ENCODE measurements around the gene PTPRR. TPM values are rescaled to one million over a fixed set of nuclear protein-coding genes. Genes with fewer than 3 reads are reported as not detected.

The PTPRR gene
- total RNA-seq, 2 experiments from 2014 or later, result not detected

DNA sequence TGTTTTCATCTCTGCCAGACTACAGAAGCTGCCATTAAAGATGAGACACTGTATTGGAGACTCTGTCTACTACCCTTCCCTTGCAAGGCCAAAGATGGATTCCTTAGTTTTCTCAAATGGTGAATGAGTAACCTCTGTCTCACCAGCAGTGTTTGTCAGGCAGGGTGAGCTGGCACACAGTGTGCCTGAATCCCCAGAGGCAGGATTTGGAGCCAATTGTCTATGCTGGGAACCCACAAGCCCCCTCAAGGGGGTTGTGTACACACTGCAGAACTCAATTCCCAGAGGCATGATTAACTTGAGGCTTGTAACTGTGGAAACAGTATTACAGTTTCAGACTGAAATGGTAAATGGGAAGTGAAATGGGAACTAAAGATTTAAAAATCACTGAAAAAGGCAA, 146.5 kb downstream of the PTPRR start:
- Histone ChIP-seq H3K27me3 (ENCODE audit: control insufficient read depth in 1 of 2, insufficient read depth in 2 of 2, low read length in 2 of 2) (no peaks in the 10 kb centered on the region), H3K4me1 (ENCODE audit: insufficient read depth, low read length) (no peaks in the 10 kb centered on the region), H3K36me3 (ENCODE audit: insufficient read depth, low read length) (no peaks in the 10 kb centered on the region), H3K4me3 (ENCODE audit: low read length) (no peak overlapping the region), H3K9me3 (ENCODE audit: control insufficient read depth in 1 of 2, insufficient read depth in 1 of 2, low read length in 2 of 2) (no peaks in the 10 kb centered on the region), H3K27ac (ENCODE audit: low read depth in 1 of 2, low read length in 2 of 2) (no peak overlapping the region)
- Mint-ChIP-seq H3K27ac (no peak overlapping the region), H3K4me1 (ENCODE audit: low read depth) (no peaks in the 10 kb centered on the region), H3K9me3 (no peaks in the 10 kb centered on the region), H3K36me3 (ENCODE audit: low read depth) (no peaks in the 10 kb centered on the region), H3K27me3 (no peaks in the 10 kb centered on the region), H3K4me3 (no peak overlapping the region)
- no peak for ATAC-seq (ENCODE audit: poor library complexity)
- ChIA-PET POLR2A (no interaction called here), CTCF (no interaction called here)
- intact Hi-C loops (cut with DNase I, micrococcal nuclease), result no loop called here
- TF ChIP-seq, protein P1, sequence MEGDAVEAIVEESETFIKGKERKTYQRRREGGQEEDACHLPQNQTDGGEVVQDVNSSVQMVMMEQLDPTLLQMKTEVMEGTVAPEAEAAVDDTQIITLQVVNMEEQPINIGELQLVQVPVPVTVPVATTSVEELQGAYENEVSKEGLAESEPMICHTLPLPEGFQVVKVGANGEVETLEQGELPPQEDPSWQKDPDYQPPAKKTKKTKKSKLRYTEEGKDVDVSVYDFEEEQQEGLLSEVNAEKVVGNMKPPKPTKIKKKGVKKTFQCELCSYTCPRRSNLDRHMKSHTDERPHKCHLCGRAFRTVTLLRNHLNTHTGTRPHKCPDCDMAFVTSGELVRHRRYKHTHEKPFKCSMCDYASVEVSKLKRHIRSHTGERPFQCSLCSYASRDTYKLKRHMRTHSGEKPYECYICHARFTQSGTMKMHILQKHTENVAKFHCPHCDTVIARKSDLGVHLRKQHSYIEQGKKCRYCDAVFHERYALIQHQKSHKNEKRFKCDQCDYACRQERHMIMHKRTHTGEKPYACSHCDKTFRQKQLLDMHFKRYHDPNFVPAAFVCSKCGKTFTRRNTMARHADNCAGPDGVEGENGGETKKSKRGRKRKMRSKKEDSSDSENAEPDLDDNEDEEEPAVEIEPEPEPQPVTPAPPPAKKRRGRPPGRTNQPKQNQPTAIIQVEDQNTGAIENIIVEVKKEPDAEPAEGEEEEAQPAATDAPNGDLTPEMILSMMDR (IDR thresholded peaks at IDR 0.05), result no peak
- no peak for DNase-seq

DNA sequence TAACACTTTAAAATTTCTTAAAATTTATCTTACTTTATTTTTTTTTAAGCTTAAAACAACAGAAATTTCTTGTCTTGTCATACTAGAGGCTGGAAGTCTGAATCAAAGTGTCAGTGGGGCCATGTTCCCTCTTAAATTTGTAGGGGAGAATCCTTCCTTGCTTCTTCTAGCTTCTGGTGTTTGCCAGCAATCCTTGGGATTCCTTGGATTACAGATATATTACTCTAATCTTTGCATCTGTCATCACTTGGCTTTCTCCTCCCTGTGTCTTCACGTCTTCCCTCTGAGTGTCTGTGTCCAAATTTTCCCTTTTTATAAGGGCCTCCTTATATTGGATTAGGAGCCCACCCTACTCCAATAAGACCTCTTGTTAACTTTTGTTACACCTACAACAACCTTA, 147.7 kb downstream of the PTPRR start:
- Mint-ChIP-seq H3K36me3 (ENCODE audit: low read depth) (no peaks in the 10 kb centered on the region), H3K4me1 (ENCODE audit: low read depth) (no peaks in the 10 kb centered on the region), H3K4me3 (no peak overlapping the region), H3K27ac (no peak overlapping the region), H3K9me3 (no peaks in the 10 kb centered on the region), H3K27me3 (no peaks in the 10 kb centered on the region)
- no peaks in the 10 kb centered on the region for H3K9me3 ChIP-seq (ENCODE audit: control insufficient read depth in 1 of 2, insufficient read depth in 1 of 2, low read length in 2 of 2)
- ChIA-PET CTCF (no interaction called here), POLR2A (no interaction called here)
- no peaks in the 10 kb centered on the region for H3K4me1 ChIP-seq (ENCODE audit: insufficient read depth, low read length)
- DNase-seq (no peak), ATAC-seq (ENCODE audit: poor library complexity) (no peak)
- no peak overlapping the region for H3K27ac ChIP-seq (ENCODE audit: low read depth in 1 of 2, low read length in 2 of 2)
- no peaks in the 10 kb centered on the region for H3K36me3 ChIP-seq (ENCODE audit: insufficient read depth, low read length)
- no peaks in the 10 kb centered on the region for H3K27me3 ChIP-seq (ENCODE audit: control insufficient read depth in 1 of 2, insufficient read depth in 2 of 2, low read length in 2 of 2)
- intact Hi-C loops (cut with DNase I, micrococcal nuclease), result no loop called here
- TF ChIP-seq, protein P1 (IDR thresholded peaks at IDR 0.05), result no peak
- H3K4me3 ChIP-seq (ENCODE audit: low read length), result no peak overlapping the region

DNA sequence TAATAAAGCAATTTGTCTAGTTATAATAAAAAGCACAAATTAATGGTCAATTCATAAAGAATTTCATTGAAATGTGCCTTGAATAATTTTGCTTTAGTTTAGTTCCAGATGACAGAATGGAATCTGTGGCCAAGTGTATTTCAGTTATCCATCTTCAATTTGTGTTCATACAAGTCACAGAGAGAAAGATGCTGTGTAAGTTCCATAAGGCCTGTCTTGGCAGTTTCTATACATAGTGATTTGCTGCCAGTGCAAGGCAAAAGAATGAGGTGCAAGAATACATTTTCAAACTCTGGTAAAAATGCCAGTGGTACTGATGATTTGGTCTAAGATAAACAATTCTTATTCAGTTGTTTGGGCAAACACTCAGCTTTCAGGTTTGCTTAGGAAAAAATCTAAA, 149.0 kb downstream of the PTPRR start:
- Mint-ChIP-seq H3K4me1 (ENCODE audit: low read depth) (no peaks in the 10 kb centered on the region), H3K9me3 (no peaks in the 10 kb centered on the region), H3K27ac (no peak overlapping the region), H3K36me3 (ENCODE audit: low read depth) (no peaks in the 10 kb centered on the region), H3K4me3 (no peak overlapping the region), H3K27me3 (no peaks in the 10 kb centered on the region)
- H3K27me3 ChIP-seq (ENCODE audit: control insufficient read depth in 1 of 2, insufficient read depth in 2 of 2, low read length in 2 of 2), result no peaks in the 10 kb centered on the region
- DNase-seq (no peak), ATAC-seq (ENCODE audit: poor library complexity) (no peak)
- no peaks in the 10 kb centered on the region for H3K4me1 ChIP-seq (ENCODE audit: insufficient read depth, low read length)
- TF ChIP-seq, protein P1 (IDR thresholded peaks at IDR 0.05), result no peak
- ChIA-PET POLR2A (no interaction called here), CTCF (no interaction called here)
- no peak overlapping the region for H3K4me3 ChIP-seq (ENCODE audit: low read length)
- no peaks in the 10 kb centered on the region for H3K36me3 ChIP-seq (ENCODE audit: insufficient read depth, low read length)
- no peaks in the 10 kb centered on the region for H3K9me3 ChIP-seq (ENCODE audit: control insufficient read depth in 1 of 2, insufficient read depth in 1 of 2, low read length in 2 of 2)
- intact Hi-C loops (cut with DNase I, micrococcal nuclease), result no loop called here
- no peak overlapping the region for H3K27ac ChIP-seq (ENCODE audit: low read depth in 1 of 2, low read length in 2 of 2)
